Colonic mucosa (tissue), 4 donors: ENCODE data around the gene ADM2. TPM values are rescaled to one million over a fixed set of nuclear protein-coding genes. Genes with fewer than 3 reads are reported as not detected.

ENCODE experiments used
- DNase-seq: peaks from one replicate; pipeline ENCODE4 v3.0.0-alpha.2; 2020
- H3K27ac ChIP-seq: fragments of 200-600 bp; one replicate; pipeline ENCODE4 v1.8.0; 2021
- H3K27me3 ChIP-seq: fragments of 200-600 bp; one replicate; pipeline ENCODE4 v1.8.0; 2021
- H3K36me3 ChIP-seq: fragments of 200-600 bp; one replicate; pipeline ENCODE4 v1.8.0; 2021
- H3K4me1 ChIP-seq: fragments of 200-600 bp; one replicate; pipeline ENCODE4 v1.8.0; 2021; ENCODE audit warnings: mild to moderate bottlenecking
- H3K4me3 ChIP-seq: fragments of 200-600 bp; one replicate; pipeline ENCODE4 v1.8.0; 2021
- H3K9ac ChIP-seq, 2 donors: one replicate each; pipeline ENCODE4 v1.7.0; 2013; ENCODE audit warnings: control low read depth in 2 of 2, low read depth in 2 of 2, low read length in 2 of 2
- H3K9me3 ChIP-seq: fragments of 200-600 bp; one replicate; pipeline ENCODE4 v1.8.0; 2021
- intact Hi-C: fragments of 100-400 bp; cut with DNase I; formaldehyde crosslinking; loops from one replicate; pipeline ENCODE4 v1.14.1; 2022
- total RNA-seq, 2 donors: library from RNA; stranded (reverse); fragmentation: NEBNext Ultra II Directional in 1 of 2; extraction: Animal tissue kit (Norgen Biotek cat#: 25700) in 1 of 2; gene quantifications; one replicate each; pipeline ENCODE4 v1.2.1, GENCODE V29; 2021
- TF ChIP-seq, protein P1 (sequence below): fragments of 200-600 bp; IDR thresholded peaks from one replicate; pipeline ENCODE4 v1.8.0; 2022; ENCODE audit warnings: antibody characterized with exemption, mild to moderate bottlenecking
- donor health status: healthy.
- donor health status: DM: no; HTN: no; CAD: no.
- donor health status: DM: no; HTN: no; CAD: no.

The ADM2 gene
- total RNA-seq, 2 donors from 2014 or later: 4.4 to 5.1 TPM

DNA sequence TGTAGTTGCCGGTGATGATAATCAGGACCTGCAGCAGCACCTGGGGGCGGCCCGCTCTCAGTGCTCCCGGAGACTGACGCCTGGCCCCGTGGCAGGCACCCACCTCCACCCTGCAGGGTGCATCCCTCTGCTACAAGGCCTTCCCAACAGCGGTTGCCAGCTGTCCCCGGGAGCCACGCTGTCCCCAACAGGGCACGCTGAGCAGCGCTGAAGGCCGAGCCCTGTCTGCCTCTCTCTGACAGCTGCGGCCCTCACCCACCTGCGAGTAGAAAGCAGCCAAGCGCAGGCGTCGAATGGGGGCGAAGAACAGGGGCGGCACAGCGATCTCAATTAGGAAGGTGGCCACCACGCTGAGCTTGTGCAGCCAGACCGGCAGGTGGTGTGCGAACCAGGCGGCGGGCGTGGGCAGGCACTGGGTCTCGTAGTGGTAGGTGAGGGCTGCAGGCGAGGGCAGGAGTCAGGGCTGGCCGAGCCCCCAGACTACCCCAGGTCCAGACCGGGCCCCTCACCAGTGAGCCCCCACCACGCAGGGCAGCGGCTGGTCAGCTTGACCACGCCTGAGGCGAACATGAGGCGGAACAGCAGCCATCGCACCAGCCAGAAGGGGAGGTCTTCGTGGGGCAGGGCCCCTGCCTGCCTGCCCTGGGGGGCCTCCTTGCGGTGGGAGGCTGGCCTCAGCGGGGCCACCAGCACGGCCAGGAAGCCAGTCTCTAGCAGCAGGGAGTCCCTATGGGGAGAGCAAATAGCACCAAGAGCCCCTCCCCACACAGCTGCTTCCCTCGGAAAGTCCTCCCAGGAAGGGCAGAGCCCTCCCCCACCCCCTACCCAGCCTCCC, 24.6 kb downstream of the ADM2 start:
- peaks cover 9% of the 10 kb centered on the region for H3K36me3 ChIP-seq
- TF ChIP-seq, protein P1, sequence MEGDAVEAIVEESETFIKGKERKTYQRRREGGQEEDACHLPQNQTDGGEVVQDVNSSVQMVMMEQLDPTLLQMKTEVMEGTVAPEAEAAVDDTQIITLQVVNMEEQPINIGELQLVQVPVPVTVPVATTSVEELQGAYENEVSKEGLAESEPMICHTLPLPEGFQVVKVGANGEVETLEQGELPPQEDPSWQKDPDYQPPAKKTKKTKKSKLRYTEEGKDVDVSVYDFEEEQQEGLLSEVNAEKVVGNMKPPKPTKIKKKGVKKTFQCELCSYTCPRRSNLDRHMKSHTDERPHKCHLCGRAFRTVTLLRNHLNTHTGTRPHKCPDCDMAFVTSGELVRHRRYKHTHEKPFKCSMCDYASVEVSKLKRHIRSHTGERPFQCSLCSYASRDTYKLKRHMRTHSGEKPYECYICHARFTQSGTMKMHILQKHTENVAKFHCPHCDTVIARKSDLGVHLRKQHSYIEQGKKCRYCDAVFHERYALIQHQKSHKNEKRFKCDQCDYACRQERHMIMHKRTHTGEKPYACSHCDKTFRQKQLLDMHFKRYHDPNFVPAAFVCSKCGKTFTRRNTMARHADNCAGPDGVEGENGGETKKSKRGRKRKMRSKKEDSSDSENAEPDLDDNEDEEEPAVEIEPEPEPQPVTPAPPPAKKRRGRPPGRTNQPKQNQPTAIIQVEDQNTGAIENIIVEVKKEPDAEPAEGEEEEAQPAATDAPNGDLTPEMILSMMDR: no peak
- intact Hi-C loops: loop anchor here (10.0 kb wide), 1 partner anchor 251 kb away; the partner anchor contains the start of gene HDAC10
- no peaks in the 10 kb centered on the region for H3K27me3 ChIP-seq
- no peak overlapping the region for H3K27ac ChIP-seq
- peaks cover 16% of the 10 kb centered on the region for H3K4me1 ChIP-seq
- peak overlapping the region; percentile 70 for H3K4me3 ChIP-seq
- H3K9ac ChIP-seq: peak overlapping the region in 1 of 2 donors; percentile 91
- H3K9me3 ChIP-seq: no peaks in the 10 kb centered on the region
- no peak for DNase-seq

DNA sequence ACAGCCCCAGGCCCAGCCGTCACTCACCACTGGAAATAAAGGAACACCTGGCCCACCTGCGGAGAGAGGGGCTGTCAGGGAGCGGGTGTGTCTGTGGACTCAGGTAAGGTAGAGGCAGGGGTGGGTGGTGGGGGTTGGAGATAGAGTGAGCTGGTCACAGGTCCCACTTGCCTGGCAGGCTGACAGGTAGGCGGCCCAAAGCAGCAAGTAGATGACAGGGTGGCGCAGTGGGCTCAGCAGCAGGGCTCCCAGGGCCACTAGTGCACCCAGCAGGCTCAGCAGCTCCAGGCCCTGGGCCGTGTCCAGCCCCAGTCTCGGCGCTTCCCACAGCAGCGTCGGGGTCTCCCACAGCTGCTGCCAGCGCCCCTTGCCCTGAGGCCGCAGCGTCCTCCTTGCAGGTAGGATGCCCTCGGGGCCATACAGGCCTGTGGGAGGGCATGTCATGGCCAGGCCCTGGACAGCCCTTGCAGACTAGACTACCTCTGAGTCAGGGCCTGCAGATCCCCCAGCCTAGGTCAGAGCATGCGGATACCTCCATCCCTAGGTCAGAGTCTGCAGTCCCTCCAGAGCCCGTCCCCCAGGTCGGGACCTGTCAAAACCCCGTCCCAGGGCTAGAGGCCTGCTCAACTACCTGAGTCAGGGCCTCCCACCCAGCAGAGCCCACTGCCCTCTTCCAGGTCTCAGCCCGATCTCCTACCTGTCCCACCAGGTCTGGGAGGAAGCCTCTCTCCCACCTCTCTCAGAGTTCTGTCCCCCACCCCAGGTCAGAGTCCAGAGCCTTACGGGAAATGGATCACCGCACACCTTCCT, 25.5 kb downstream of the ADM2 start:
- DNase-seq: no peak
- peak overlapping the region; percentile 70 for H3K4me3 ChIP-seq
- H3K36me3 ChIP-seq: peaks cover 9% of the 10 kb centered on the region
- intact Hi-C loops: loop anchor here (10.0 kb wide), 1 partner anchor 252 kb away; the partner anchor contains the start of gene HDAC10
- TF ChIP-seq, protein P1: no peak
- H3K9me3 ChIP-seq: no peaks in the 10 kb centered on the region
- H3K9ac ChIP-seq: peak overlapping the region; percentile 91 to 95
- peaks cover 16% of the 10 kb centered on the region for H3K4me1 ChIP-seq
- H3K27ac ChIP-seq: peak overlapping the region; percentile 45
- no peaks in the 10 kb centered on the region for H3K27me3 ChIP-seq

DNA sequence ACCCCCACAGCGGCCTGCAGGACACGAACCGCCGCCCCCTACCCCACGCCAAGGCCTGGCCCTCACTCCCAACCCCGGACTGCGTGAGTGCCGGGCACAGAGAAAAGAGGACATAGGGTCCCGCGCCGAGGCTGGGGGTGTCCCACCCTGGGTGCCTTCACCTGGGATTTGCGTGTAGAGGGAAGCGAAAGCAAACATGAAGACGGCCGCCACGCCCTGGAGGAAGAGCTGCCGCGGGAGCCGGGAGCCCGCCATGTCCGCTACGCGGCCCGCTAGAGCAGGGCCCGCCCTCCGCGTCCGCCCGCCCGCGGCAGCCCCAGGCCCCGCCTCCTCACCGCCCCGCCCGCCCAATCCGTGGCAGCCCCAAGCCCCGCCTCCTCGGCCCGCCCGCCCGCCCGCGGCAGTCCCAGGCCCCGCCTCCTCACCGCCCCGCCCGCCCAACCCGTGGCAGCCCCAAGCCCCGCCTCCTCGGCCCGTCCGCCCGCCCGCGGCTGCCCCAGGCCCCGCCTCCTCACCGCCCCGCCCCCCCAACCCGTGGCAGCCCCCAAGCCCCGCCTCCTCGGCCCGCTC, 26.2 kb downstream of the ADM2 start, which contains the start of gene LMF2:
Gene LMF2 (minus strand): TSS at position 282 of the 570 bp plus-strand sequence. CDS start 27 bp downstream, at position 255.
- Histone ChIP-seq H3K36me3 (peaks cover 9% of the 10 kb centered on the region), H3K27ac (peak within 1 kb of the TSS; percentile 72), H3K4me1 (peaks cover 16% of the 10 kb centered on the region), H3K4me3 (peak within 1 kb of the TSS; percentile 74), H3K27me3 (no peaks in the 10 kb centered on the region), H3K9me3 (no peaks in the 10 kb centered on the region), H3K9ac (peak within 1 kb of the TSS; percentile 91 to 95)
- TF ChIP-seq, protein P1: no peak
- DNase-seq: peak; percentile 90
- intact Hi-C loops: loop anchor here (10.0 kb wide), 1 partner anchor 253 kb away; the partner anchor contains the start of gene HDAC10

DNA sequence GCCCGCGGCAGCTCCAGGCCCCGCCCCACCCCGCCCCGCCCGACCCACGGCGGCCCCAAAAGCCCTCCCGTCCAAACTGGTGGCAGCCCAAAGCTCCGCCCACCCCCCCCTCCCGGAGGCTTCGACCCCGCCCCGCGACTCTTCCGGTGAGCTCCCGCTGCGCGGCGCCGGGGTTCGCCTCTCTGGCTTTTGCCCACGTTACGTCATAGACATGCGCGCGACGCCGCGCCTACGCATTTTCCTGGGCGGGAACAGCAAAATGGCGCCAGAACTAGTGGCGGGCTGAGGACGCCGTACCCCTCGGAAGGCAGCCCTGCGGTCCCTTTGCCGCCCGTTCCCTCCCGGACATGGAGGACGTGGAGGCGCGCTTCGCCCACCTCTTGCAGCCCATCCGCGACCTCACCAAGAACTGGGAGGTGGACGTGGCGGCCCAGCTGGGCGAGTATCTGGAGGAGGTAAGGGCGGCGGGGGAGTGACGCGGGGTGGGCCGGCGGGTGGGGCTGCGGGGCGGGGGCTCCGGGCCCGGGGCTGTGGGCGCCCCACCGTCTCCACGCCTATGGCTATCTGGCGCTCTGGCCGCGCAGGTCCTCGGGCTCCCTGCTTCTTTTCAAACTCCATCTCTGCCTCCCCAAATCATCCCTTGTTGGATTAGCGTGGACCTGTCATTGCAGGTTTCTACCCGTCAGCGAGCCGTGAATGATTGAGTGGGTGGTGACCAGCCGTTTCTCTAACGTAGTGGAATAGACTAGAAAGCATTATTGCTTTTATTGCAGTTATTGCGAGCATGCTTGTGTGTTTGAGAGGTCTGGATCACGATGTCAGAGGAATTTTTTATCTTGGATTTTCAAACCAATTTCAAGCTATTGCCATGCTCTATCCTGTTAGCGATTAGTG, 26.9 kb downstream of the ADM2 start, which contains the start of gene NCAPH2:
Gene NCAPH2 (plus strand): TSS at position 234 of the 894 bp plus-strand sequence. CDS start 114 bp downstream, at position 348.
- Histone ChIP-seq H3K4me3 (peak within 1 kb of the TSS; percentile 74), H3K36me3 (peaks cover 9% of the 10 kb centered on the region), H3K27ac (peak within 1 kb of the TSS; percentile 72), H3K9me3 (no peaks in the 10 kb centered on the region), H3K9ac (peak within 1 kb of the TSS; percentile 91 to 95), H3K27me3 (no peaks in the 10 kb centered on the region), H3K4me1 (peaks cover 16% of the 10 kb centered on the region)
- TF ChIP-seq, protein P1: no peak
- intact Hi-C loops: loop anchor here (10.0 kb wide), 1 partner anchor 253 kb away; the partner anchor contains the start of gene HDAC10
- DNase-seq: peak; percentile 97
